H1 (cell line): ENCODE measurements around the gene GPRIN3. TPM values are rescaled to one million over a fixed set of nuclear protein-coding genes. Genes with fewer than 3 reads are reported as not detected.

Experiments used
- CTCF ChIA-PET: fragments of 300-600 bp; sonication (Branson Sonifier 250); formaldehyde crosslinking; loops from one replicate; lab custom pipeline; 2021; ENCODE audit not compliant: partially characterized antibody; lab: Charles Lee
- POLR2A ChIA-PET: fragments of 300-600 bp; sonication (Branson Sonifier 250); formaldehyde crosslinking; loops from one replicate; lab custom pipeline; 2021; ENCODE audit warnings: inconsistent platforms; ENCODE audit not compliant: partially characterized antibody; lab: Charles Lee
- DNase-seq, 2 experiments: peaks; one replicate each; pipeline versions ENCODE4 v3.0.0 to v3.0.0-alpha.2; 2010 to 2022; ENCODE audit warnings: low spot score in 2 of 2, low read depth in 1 of 2, mixed read lengths in 1 of 2
- FAIRE-seq: peaks from 2 replicates; lab custom pipeline; 2011; peaks lifted over from hg19 to GRCh38; lab: Jason Lieb, UNC
- H2AFZ ChIP-seq: 2 replicates; pipeline ENCODE4 v1.8.1; 2012; ENCODE audit warnings: low read length, inconsistent platforms
- H2AK5ac ChIP-seq: 2 replicates; pipeline ENCODE4 v1.6.1; 2013; ENCODE audit warnings: low read depth, low read length
- H2BK120ac ChIP-seq: replicated peaks from 2 replicates; pipeline ENCODE3; 2013; ENCODE audit warnings: low read depth, low read length, inconsistent platforms
- H2BK12ac ChIP-seq: 2 replicates; pipeline ENCODE4 v1.6.1; 2013; ENCODE audit warnings: low read depth, low read length
- H2BK15ac ChIP-seq: 2 replicates; pipeline ENCODE4 v1.6.1; 2013; ENCODE audit warnings: low read length
- H2BK20ac ChIP-seq: 2 replicates; pipeline ENCODE4 v1.6.1; 2013; ENCODE audit warnings: low read length
- H2BK5ac ChIP-seq: 2 replicates; pipeline ENCODE4 v1.6.1; 2013; ENCODE audit warnings: low read depth, low read length
- H3K14ac ChIP-seq: 2 replicates; pipeline ENCODE4 v1.6.1; 2013; ENCODE audit warnings: inconsistent platforms; ENCODE audit not compliant: insufficient read length
- H3K18ac ChIP-seq: 2 replicates; pipeline ENCODE4 v1.6.1; 2013; ENCODE audit warnings: low read length; ENCODE audit errors: extremely low read depth
- H3K23ac ChIP-seq: 2 replicates; pipeline ENCODE4 v1.6.1; 2013; ENCODE audit warnings: inconsistent platforms; ENCODE audit not compliant: insufficient read length
- H3K23me2 ChIP-seq: 2 replicates; pipeline ENCODE4 v1.6.1; 2013; ENCODE audit warnings: low read depth, low read length
- H3K27ac ChIP-seq: 2 replicates; pipeline ENCODE4 v1.6.1; 2011; ENCODE audit warnings: low read depth, low read length, inconsistent platforms
- H3K27me3 ChIP-seq, 4 experiments: replicated peaks in 1 of 4; 1 replicate in 1 of 4; 2 replicates in 3 of 4; pipeline versions ENCODE4 v1.6.1 to v1.8.1; 2011 to 2013; ENCODE audit warnings: low read length in 3 of 4, mild to moderate bottlenecking in 3 of 4, inconsistent platforms in 2 of 4, mixed read lengths in 2 of 4, moderate library complexity in 1 of 4; ENCODE audit not compliant: control insufficient read depth in 3 of 4, insufficient read depth in 3 of 4; ENCODE audit errors: extremely low read depth in 1 of 4
- H3K36me3 ChIP-seq, 4 experiments: 2 replicates each; pipeline versions ENCODE4 v1.6.1 to v1.8.1; 2011 to 2013; ENCODE audit warnings: mild to moderate bottlenecking in 4 of 4, low read length in 3 of 4, moderate library complexity in 2 of 4, control low read depth in 1 of 4, inconsistent platforms in 1 of 4; ENCODE audit not compliant: insufficient read depth in 4 of 4, control insufficient read depth in 2 of 4
- H3K4ac ChIP-seq: replicated peaks from 2 replicates; pipeline ENCODE3; 2013; ENCODE audit warnings: low read length, low read depth, mixed read lengths, inconsistent platforms; ENCODE audit not compliant: insufficient read length
- H3K4me1 ChIP-seq, 4 experiments: replicated peaks in 1 of 4; 1 replicate in 1 of 4; 2 replicates in 3 of 4; pipeline versions ENCODE4 v1.6.1 to v1.8.1; 2011 to 2013; ENCODE audit warnings: low read length in 3 of 4, inconsistent platforms in 2 of 4, mixed read lengths in 1 of 4; ENCODE audit not compliant: insufficient read depth in 4 of 4, control insufficient read depth in 3 of 4
- H3K4me2 ChIP-seq, 2 experiments: 2 replicates each; pipeline versions ENCODE4 v1.6.1 to v1.8.1; 2011 to 2013; ENCODE audit warnings: low read depth in 2 of 2, low read length in 2 of 2, control low read depth in 1 of 2, inconsistent platforms in 1 of 2, mild to moderate bottlenecking in 1 of 2; ENCODE audit not compliant: insufficient read depth in 1 of 2
- H3K4me3 ChIP-seq, 4 experiments: fragments of 200-600, 300-600 bp in 1 of 4; sonication (generic), shearing (Covaris generic), sonication (Bioruptor Twin) in 1 of 4; 2 replicates each; pipeline versions ENCODE4 v1.5.1 to v1.8.1; 2011 to 2016; ENCODE audit warnings: low read length in 4 of 4, low read depth in 3 of 4, control low read depth in 2 of 4, inconsistent platforms in 2 of 4, mild to moderate bottlenecking in 2 of 4, mixed read lengths in 1 of 4, moderate library complexity in 1 of 4; ENCODE audit not compliant: insufficient read depth in 2 of 4; ENCODE audit errors: extremely low read depth in 1 of 4
- H3K56ac ChIP-seq: replicated peaks from 2 replicates; pipeline ENCODE3; 2013; ENCODE audit warnings: low read depth, mild to moderate bottlenecking, mixed read lengths, low read length, inconsistent platforms; ENCODE audit not compliant: insufficient read length
- H3K79me1 ChIP-seq: 2 replicates; pipeline ENCODE4 v1.6.1; 2013; ENCODE audit warnings: low read depth, low read length, control low read depth
- H3K79me2 ChIP-seq, 2 experiments: 2 replicates each; pipeline versions ENCODE4 v1.6.1 to v1.8.1; 2012 to 2013; ENCODE audit warnings: low read length in 2 of 2, mild to moderate bottlenecking in 2 of 2, inconsistent platforms in 1 of 2; ENCODE audit not compliant: insufficient read depth in 2 of 2, control insufficient read depth in 1 of 2
- H3K9ac ChIP-seq, 4 experiments: replicated peaks in 1 of 4; 1 replicate in 1 of 4; 2 replicates in 3 of 4; pipeline versions ENCODE4 v1.6.1 to v1.8.1; 2011 to 2013; ENCODE audit warnings: low read depth in 3 of 4, low read length in 3 of 4, control low read depth in 2 of 4, mild to moderate bottlenecking in 2 of 4, moderate library complexity in 2 of 4, inconsistent platforms in 1 of 4; ENCODE audit errors: extremely low read depth in 1 of 4
- H3K9me3 ChIP-seq, 2 experiments: 2 replicates each; pipeline versions ENCODE4 v1.6.1 to v1.8.1; 2012 to 2013; ENCODE audit warnings: mild to moderate bottlenecking in 2 of 2, moderate library complexity in 2 of 2, control low read depth in 1 of 2, inconsistent platforms in 1 of 2, low read depth in 1 of 2, low read length in 1 of 2, mixed read lengths in 1 of 2; ENCODE audit not compliant: insufficient read depth in 2 of 2
- H4K20me1 ChIP-seq, 2 experiments: replicated peaks in 1 of 2; 2 replicates each; pipeline versions ENCODE3 to v1.8.1; 2011 to 2013; ENCODE audit warnings: inconsistent platforms in 2 of 2, low read length in 2 of 2, mild to moderate bottlenecking in 1 of 2; ENCODE audit not compliant: insufficient read depth in 2 of 2, control insufficient read depth in 1 of 2
- H4K5ac ChIP-seq: 2 replicates; pipeline ENCODE4 v1.6.1; 2013; ENCODE audit warnings: low read length, low read depth, mixed read lengths, inconsistent platforms; ENCODE audit not compliant: insufficient read length
- H4K8ac ChIP-seq: 2 replicates; pipeline ENCODE4 v1.8.0; 2013; ENCODE audit warnings: mild to moderate bottlenecking, moderate library complexity, low read length, inconsistent platforms; ENCODE audit not compliant: insufficient read depth; ENCODE audit errors: extremely low read depth
- H4K91ac ChIP-seq: replicated peaks from 2 replicates; pipeline ENCODE3; 2013; ENCODE audit warnings: low read length, mixed read lengths, inconsistent platforms; ENCODE audit not compliant: insufficient read length
- BACH1 ChIP-seq: IDR thresholded peaks from 2 replicates; pipeline ENCODE4 v1.6.1; 2012; ENCODE audit warnings: low read length, improper control_type of control experiment
- CBX8 ChIP-seq: fragments of 300-800, 300-1000 bp; sonication (generic); IDR thresholded peaks from 2 replicates; pipeline ENCODE4 v1.7.1; 2016; ENCODE audit warnings: low read depth, low read length, borderline replicate concordance
- EZH2 ChIP-seq: fragments of 200-600 bp; sonication (generic); IDR thresholded peaks from 2 replicates; pipeline ENCODE4 v1.7.1; 2012; ENCODE audit warnings: low read depth, mild to moderate bottlenecking, moderate library complexity, low read length, inconsistent platforms; ENCODE audit not compliant: severe bottlenecking
- JUN ChIP-seq: IDR thresholded peaks from 2 replicates; pipeline ENCODE4 v1.6.1; 2011; ENCODE audit warnings: low read depth, mild to moderate bottlenecking, improper control_type of control experiment, low read length
- KDM4A ChIP-seq: IDR thresholded peaks from one replicate; pipeline ENCODE4 v1.7.1; 2012; ENCODE audit warnings: low read depth, mild to moderate bottlenecking, moderate library complexity, low read length, inconsistent platforms; ENCODE audit not compliant: severe bottlenecking
- MAFK ChIP-seq: IDR thresholded peaks from 2 replicates; pipeline ENCODE4 v1.6.1; 2012; ENCODE audit warnings: low read depth, mild to moderate bottlenecking, improper control_type of control experiment, low read length
- POLR2AphosphoS5 ChIP-seq: IDR thresholded peaks from 2 replicates; pipeline ENCODE4 v1.6.1; 2011; ENCODE audit warnings: low read depth, low read length
- SAP30 ChIP-seq: fragments of 300-600 bp; sonication (generic); IDR thresholded peaks from 2 replicates; pipeline ENCODE4 v1.7.1; 2012; ENCODE audit warnings: low read length, moderate library complexity, mild to moderate bottlenecking, inconsistent platforms; ENCODE audit not compliant: insufficient read depth, insufficient replicate concordance
- TAF1 ChIP-seq: IDR thresholded peaks from 2 replicates; pipeline ENCODE4 v1.6.1; 2011; ENCODE audit warnings: mild to moderate bottlenecking, low read depth, low read length
- TBP ChIP-seq: IDR thresholded peaks from 2 replicates; pipeline ENCODE4 v1.6.1; 2011; ENCODE audit warnings: low read depth, low read length, improper control_type of control experiment
- TCF12 ChIP-seq: IDR thresholded peaks from 2 replicates; pipeline ENCODE4 v1.6.1; 2011; ENCODE audit warnings: low read depth, mild to moderate bottlenecking, low read length
- WGBS, 2 experiments: shearing (Covaris generic) in 1 of 2; methylation state at CpG; one replicate each; pipeline versions ENCODE4 v1.1.6 to v1.1.7; 2013 to 2015; ENCODE audit warnings: low lambda C conversion rate in 2 of 2, mixed read lengths in 2 of 2, inconsistent platforms in 1 of 2, low coverage in 1 of 2, missing lambda C conversion rate in 1 of 2; ENCODE audit not compliant: insufficient replicate concordance in 2 of 2, insufficient coverage in 1 of 2, insufficient read length in 1 of 2; ENCODE audit errors: extremely low coverage in 1 of 2, missing lambda C conversion rate in 1 of 2; 5-methylcytosine and 5-hydroxymethylcytosine counted together
- polyA plus RNA-seq, 7 experiments: library from polyadenylated mRNA; depleted of rRNA in 3 of 7; stranded (reverse) in 5 of 7; unstranded in 2 of 7; fragments of >200 nt in 5 of 7; fragments of 200-250 nt in 2 of 7; gene quantifications; 1 replicate in 5 of 7; 2 replicates in 1 of 7; 4 replicates in 1 of 7; pipeline versions ENCODE4 v1.2.1 to v1.2.3, GENCODE V29; 2011 to 2013; ENCODE audit warnings: missing spikeins in 2 of 7, mixed read lengths in 2 of 7
- total RNA-seq: library from RNA; stranded (reverse); fragmentation: NEBNext Ultra II Directional; extraction: Animal tissue kit (Norgen Biotek cat#: 25700); gene quantifications from 2 replicates; pipeline ENCODE4 v1.2.1, GENCODE V29; 2021

Gene GPRIN3
- total and polyA plus RNA-seq, 2 of the 8 experiments (the other 6 are each of a cell fraction or from before 2014, with no cell fraction given), result 0.17 to 1.4 TPM

DNA sequence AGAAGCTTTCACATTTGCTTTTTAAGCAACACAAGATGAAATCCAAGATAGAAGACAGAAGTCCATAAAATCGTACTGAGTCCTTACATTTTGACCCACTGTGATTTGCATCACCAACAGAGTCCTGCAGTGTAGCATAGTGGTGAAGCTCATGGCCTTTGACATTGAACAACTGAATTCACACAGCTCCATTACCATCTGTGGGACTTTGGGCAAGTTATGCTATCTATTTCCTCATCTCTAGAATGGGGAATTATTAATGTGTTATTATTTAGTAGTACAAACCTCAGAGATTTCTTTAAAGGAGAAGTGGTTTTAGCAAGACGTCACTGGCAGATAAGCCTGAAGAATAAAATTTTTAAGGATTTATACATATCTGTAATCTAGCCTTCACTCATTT is 10.7 kb downstream of the GPRIN3 start:
- POLR2A ChIA-PET, result no interaction called here
- no peak overlapping the region for H3K23ac ChIP-seq

More for the DNA sequence above, 10.7 kb downstream of the GPRIN3 start:
- no peak overlapping the region for H2BK5ac ChIP-seq
- no peaks in the 10 kb centered on the region for H3K79me1 ChIP-seq
- no peak overlapping the region for H2AFZ ChIP-seq
- H3K9ac ChIP-seq, result no peak overlapping the region
- H3K4me3 ChIP-seq, result no peak overlapping the region
- H3K27me3 ChIP-seq, result no peaks in the 10 kb centered on the region
- H2BK20ac ChIP-seq, result no peak overlapping the region
- H3K56ac ChIP-seq, result no peak overlapping the region
- no peak overlapping the region for H3K27ac ChIP-seq
- no peak for TF ChIP-seq EZH2
- no peak for TF ChIP-seq TAF1
- TF ChIP-seq TCF12, result no peak
- TF ChIP-seq CBX8, result no peak
- no peak for TF ChIP-seq TBP
- TF ChIP-seq SAP30, result no peak
- TF ChIP-seq POLR2AphosphoS5, result no peak
- no peak for TF ChIP-seq BACH1
- TF ChIP-seq MAFK, result no peak
- no peak for TF ChIP-seq JUN
- TF ChIP-seq KDM4A, result no peak
- H3K4ac ChIP-seq, result no peak overlapping the region
- H2BK12ac ChIP-seq, result no peak overlapping the region
- no peak overlapping the region for H4K5ac ChIP-seq
- no peak overlapping the region for H2AK5ac ChIP-seq
- no peaks in the 10 kb centered on the region for H3K79me2 ChIP-seq
- no peak for FAIRE-seq
- H4K91ac ChIP-seq, result no peak overlapping the region
- H3K36me3 ChIP-seq, result no peaks in the 10 kb centered on the region
- H3K14ac ChIP-seq, result no peak overlapping the region
- 75% methylated on average over 2 of the region's 2 CpGs; no CpG with 5 or more reads in 1 of the 2 experiments for WGBS, 2 experiments
- no peak overlapping the region for H2BK120ac ChIP-seq
- no peak overlapping the region for H4K8ac ChIP-seq
- no peak overlapping the region for H3K18ac ChIP-seq
- DNase-seq, result no peak
- H3K4me1 ChIP-seq, result no peaks in the 10 kb centered on the region
- no peak overlapping the region for H2BK15ac ChIP-seq
- H3K9me3 ChIP-seq, result no peaks in the 10 kb centered on the region
- no peaks in the 10 kb centered on the region for H4K20me1 ChIP-seq
- H3K4me2 ChIP-seq, result no peak overlapping the region
- no peaks in the 10 kb centered on the region for H3K23me2 ChIP-seq
- CTCF ChIA-PET, result interaction anchor here (0.6 kb wide), 1 partner anchor 73 kb away, joined by 3 read pairs; no protein-coding TSS in a partner anchor
